Breast epithelium (tissue), 4 donors: ENCODE results near the gene STMND1. TPM values are rescaled to one million over a fixed set of nuclear protein-coding genes. Genes with fewer than 3 reads are reported as not detected.

Source experiments
- DNase-seq, 2 donors: peaks; one replicate each; pipeline ENCODE4 v3.0.0-alpha.2; 2019; ENCODE audit warnings: low spot score in 2 of 2
- H3K27ac ChIP-seq, 2 donors: fragments of 200-600 bp; sonication (generic) in 1 of 2; one replicate each; pipeline ENCODE4 v1.5.1; 2016 to 2019; ENCODE audit warnings: mild to moderate bottlenecking in 1 of 2
- H3K27me3 ChIP-seq, 2 donors: fragments of 200-600 bp; sonication (generic) in 1 of 2; one replicate each; pipeline versions ENCODE4 v1.5.1 to v1.6.0; 2017 to 2019; ENCODE audit warnings: control low read depth in 1 of 2, mild to moderate bottlenecking in 1 of 2
- H3K36me3 ChIP-seq: fragments of 200-600 bp; one replicate; pipeline ENCODE4 v1.5.1; 2019
- H3K4me1 ChIP-seq, 2 donors: fragments of 200-600 bp; sonication (generic); one replicate each; pipeline ENCODE4 v1.5.1; 2016 to 2019; ENCODE audit warnings: control low read depth in 1 of 2
- H3K4me3 ChIP-seq, 3 donors: fragments of 200-600 bp; sonication (generic); 1 replicate in 2 of 3; 2 replicates in 1 of 3; pipeline ENCODE4 v1.5.1; 2016 to 2019; ENCODE audit warnings: mild to moderate bottlenecking in 3 of 3, moderate library complexity in 2 of 3
- H3K9me3 ChIP-seq, 2 donors: fragments of 200-600 bp; sonication (generic) in 1 of 2; one replicate each; pipeline ENCODE4 v1.5.1; 2016 to 2019; ENCODE audit warnings: control low read depth in 1 of 2
- POLR2A ChIP-seq: fragments of 450-650 bp; IDR thresholded peaks from one replicate; pipeline ENCODE4 v1.6.1; 2016; ENCODE audit warnings: antibody characterized with exemption, mild to moderate bottlenecking, moderate library complexity
- POLR2AphosphoS5 ChIP-seq, 3 donors: sonication (generic); formaldehyde crosslinking; IDR thresholded peaks; one replicate each; pipeline ENCODE4 v1.6.1; 2017; ENCODE audit warnings: antibody characterized with exemption in 3 of 3
- intact Hi-C: fragments of 100-400 bp; cut with DNase I; formaldehyde crosslinking; loops from one replicate; pipeline ENCODE4 v1.15.1; 2023; ENCODE audit warnings: low total_unique reads
- total RNA-seq, 3 donors: library from RNA; depleted of rRNA; stranded (reverse); fragments of >200 nt; gene quantifications; one replicate each; pipeline ENCODE4 v1.1.0, GENCODE V29; 2016
- TF ChIP-seq, protein P1 (sequence below), 3 donors: fragments of 450-650 bp; IDR thresholded peaks; one replicate each; pipeline ENCODE4 v1.5.1; 2016 to 2017; ENCODE audit warnings: antibody characterized with exemption in 3 of 3, mild to moderate bottlenecking in 3 of 3, moderate library complexity in 3 of 3

Gene STMND1
- total RNA-seq, 3 donors from 2014 or later = 0.98 to 2.5 TPM; not detected in 1

DNA sequence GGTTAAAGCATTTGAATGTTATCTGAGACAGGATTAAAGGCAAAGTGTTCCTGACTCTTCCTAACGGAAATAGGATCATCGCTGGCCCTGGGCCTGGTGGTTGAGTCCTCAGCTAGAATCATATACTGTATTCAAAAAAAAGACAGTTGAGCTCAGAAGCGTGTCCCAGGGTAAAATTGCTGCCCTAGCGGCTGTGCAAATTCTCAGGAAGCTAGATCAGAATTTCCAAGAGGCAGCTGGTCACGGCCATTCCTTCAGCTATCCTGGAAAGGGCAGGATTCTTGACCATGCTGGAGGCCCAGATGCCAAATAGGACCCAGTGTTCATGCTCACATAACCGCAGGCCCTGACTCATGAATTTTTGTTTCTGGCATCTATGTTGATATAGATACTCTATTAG, 67.4 kb downstream of the STMND1 start:
- no peaks in the 10 kb centered on the region for H3K4me1 ChIP-seq
- no peak for DNase-seq
- H3K27ac ChIP-seq = no peak overlapping the region
- intact Hi-C loops = no loop called here
- TF ChIP-seq POLR2A (no peak), POLR2AphosphoS5 (IDR thresholded peaks at IDR 0.05) (no peak)
- TF ChIP-seq, protein P1, sequence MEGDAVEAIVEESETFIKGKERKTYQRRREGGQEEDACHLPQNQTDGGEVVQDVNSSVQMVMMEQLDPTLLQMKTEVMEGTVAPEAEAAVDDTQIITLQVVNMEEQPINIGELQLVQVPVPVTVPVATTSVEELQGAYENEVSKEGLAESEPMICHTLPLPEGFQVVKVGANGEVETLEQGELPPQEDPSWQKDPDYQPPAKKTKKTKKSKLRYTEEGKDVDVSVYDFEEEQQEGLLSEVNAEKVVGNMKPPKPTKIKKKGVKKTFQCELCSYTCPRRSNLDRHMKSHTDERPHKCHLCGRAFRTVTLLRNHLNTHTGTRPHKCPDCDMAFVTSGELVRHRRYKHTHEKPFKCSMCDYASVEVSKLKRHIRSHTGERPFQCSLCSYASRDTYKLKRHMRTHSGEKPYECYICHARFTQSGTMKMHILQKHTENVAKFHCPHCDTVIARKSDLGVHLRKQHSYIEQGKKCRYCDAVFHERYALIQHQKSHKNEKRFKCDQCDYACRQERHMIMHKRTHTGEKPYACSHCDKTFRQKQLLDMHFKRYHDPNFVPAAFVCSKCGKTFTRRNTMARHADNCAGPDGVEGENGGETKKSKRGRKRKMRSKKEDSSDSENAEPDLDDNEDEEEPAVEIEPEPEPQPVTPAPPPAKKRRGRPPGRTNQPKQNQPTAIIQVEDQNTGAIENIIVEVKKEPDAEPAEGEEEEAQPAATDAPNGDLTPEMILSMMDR (IDR thresholded peaks at IDR 0.05) = no peak
- H3K27me3 ChIP-seq = no peaks in the 10 kb centered on the region
- H3K4me3 ChIP-seq = no peak overlapping the region
- H3K36me3 ChIP-seq = no peaks in the 10 kb centered on the region
- H3K9me3 ChIP-seq = no peaks in the 10 kb centered on the region

DNA sequence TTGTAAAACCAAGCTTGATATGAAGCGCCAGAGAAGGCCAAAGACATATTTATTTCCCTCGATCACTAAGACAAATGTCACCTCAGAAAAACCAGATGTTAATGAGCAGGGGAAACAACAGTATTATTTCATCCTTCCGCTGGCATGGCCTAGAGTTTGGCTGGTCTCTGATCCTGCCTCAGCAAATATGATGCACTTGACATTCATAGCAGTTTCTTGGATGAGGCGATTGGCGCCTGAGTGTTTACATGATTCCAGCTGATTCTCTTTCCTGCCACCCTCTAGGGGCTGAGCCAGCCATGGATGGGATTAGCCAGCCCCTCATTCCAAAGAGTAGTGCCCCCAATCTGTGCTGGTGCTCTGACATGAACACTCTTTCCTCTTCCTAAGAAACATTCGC, 67.9 kb downstream of the STMND1 start:
- TF ChIP-seq, protein P1 (IDR thresholded peaks at IDR 0.05) = no peak
- Histone ChIP-seq H3K27ac (no peak overlapping the region), H3K4me3 (no peak overlapping the region), H3K9me3 (no peaks in the 10 kb centered on the region), H3K4me1 (no peaks in the 10 kb centered on the region), H3K27me3 (no peaks in the 10 kb centered on the region), H3K36me3 (no peaks in the 10 kb centered on the region)
- intact Hi-C loops = no loop called here
- no peak for DNase-seq

DNA sequence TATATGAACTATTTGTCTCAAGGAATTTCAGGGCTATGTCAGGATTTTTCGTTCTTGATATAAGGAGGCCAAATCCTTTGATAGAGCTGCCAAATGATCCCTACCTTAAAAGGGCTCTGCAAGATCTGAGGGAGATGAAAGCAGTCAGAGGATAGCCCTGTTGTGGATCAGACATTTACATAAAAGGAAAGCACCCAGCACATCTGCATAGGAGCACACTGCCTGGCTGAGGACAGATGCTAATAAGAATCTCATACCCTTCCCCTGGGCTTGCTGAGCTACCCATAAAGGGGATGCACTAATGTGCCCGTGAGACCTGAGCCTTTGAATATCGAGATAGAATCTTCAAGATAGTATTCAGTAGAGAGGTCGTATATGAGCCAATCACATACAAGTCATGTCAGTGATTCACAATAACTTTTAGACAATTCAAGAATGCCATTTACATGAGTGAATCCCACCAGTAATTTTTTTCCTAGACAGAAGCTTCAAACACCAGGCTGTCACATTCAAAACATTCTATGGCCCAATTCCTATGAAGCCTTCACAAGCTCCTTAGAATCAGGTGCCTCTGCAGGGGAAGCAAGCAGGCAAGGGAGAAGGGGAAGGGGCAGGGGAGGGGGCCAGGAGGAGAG, 71.1 kb downstream of the STMND1 start:
- intact Hi-C loops = no loop called here
- no peak for TF ChIP-seq POLR2AphosphoS5 (IDR thresholded peaks at IDR 0.05)
- TF ChIP-seq, protein P1 (IDR thresholded peaks at IDR 0.05) = no peak
- TF ChIP-seq POLR2A = no peak
- Histone ChIP-seq H3K36me3 (no peaks in the 10 kb centered on the region), H3K27me3 (no peaks in the 10 kb centered on the region), H3K4me1 (no peaks in the 10 kb centered on the region), H3K4me3 (no peak overlapping the region), H3K9me3 (no peaks in the 10 kb centered on the region), H3K27ac (no peak overlapping the region)
- DNase-seq = no peak

DNA sequence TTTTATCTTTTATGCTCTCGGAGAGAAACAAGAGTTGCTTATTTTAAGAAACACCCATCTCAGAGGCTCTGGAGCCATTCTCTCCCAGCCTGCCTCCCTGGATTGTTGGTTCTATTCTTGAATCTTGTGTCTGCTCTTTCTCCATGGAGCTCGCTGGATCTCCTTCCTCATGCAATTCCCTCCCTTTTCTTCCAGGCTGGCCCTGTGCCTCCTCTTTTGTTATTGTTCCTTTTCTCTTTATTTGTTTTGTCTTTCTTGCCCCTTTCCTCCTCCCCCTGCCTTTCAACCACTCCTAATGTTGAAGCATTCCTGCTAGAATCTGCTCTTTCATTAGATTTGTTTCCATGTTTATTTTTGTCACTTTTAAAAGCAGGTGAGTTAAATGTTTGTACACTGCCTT, 76.5 kb downstream of the STMND1 start:
- TF ChIP-seq, protein P1 (IDR thresholded peaks at IDR 0.05) = no peak
- TF ChIP-seq POLR2A (no peak), POLR2AphosphoS5 (IDR thresholded peaks at IDR 0.05) (no peak)
- no peak for DNase-seq
- Histone ChIP-seq H3K27me3 (no peaks in the 10 kb centered on the region), H3K36me3 (no peaks in the 10 kb centered on the region), H3K9me3 (no peaks in the 10 kb centered on the region), H3K4me1 (no peaks in the 10 kb centered on the region), H3K4me3 (no peak overlapping the region), H3K27ac (no peak overlapping the region)
- intact Hi-C loops = no loop called here

DNA sequence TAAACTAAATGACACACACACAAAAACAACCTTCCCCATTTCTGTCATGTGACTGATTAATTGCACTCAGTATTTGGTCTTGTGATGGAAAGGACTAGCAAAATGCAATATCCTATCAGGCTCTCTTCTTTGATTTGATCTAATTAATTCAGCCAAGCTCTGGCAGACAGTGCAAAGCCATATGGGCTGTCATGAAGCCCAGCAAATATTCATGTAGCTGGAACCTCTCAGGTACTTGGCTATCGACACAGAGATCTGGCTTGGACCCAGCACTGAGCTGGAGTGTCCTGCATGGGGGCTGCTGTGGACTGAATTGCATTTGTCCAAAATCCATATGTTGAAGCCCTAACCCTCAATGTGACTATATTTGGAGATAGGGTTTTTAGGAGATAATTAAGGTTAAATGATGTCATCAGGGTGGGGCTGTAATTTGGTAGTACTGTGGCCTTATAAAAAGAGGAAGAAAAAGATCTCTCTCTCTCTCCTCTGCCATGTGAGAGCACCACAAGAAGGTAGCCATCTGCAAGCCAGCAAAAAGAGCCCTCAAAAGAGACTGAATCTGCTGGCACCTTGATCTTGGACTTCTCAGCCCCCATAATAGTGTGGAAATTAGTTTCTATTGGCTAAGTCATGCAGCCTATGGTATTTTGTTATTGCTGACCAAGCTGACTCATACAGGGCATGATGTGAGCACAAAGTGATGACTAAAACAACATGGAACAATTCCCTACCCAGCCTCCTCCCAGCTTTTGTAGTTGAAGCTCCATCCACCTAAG, 77.1 kb downstream of the STMND1 start:
- Histone ChIP-seq H3K9me3 (no peaks in the 10 kb centered on the region), H3K27ac (no peak overlapping the region), H3K27me3 (no peaks in the 10 kb centered on the region), H3K4me1 (no peaks in the 10 kb centered on the region), H3K4me3 (no peak overlapping the region), H3K36me3 (no peaks in the 10 kb centered on the region)
- DNase-seq = no peak
- intact Hi-C loops = no loop called here
- TF ChIP-seq POLR2AphosphoS5 (IDR thresholded peaks at IDR 0.05) = no peak
- no peak for TF ChIP-seq POLR2A
- TF ChIP-seq, protein P1 (IDR thresholded peaks at IDR 0.05) = no peak
